ENCODE measurements around the gene TCOF1. TPM values are rescaled to one million over a fixed set of nuclear protein-coding genes. Genes with fewer than 3 reads are reported as not detected.

TCOF1 gene
- polyA plus RNA-seq, 1 donor (not counting 4 experiments of a cell fraction or from before 2014, with no cell fraction given) = 13.6 TPM

- H4K20me1 ChIP-seq (ENCODE audit: control insufficient read depth, extremely low read depth, insufficient read depth, low read length) = no peaks in the 10 kb centered on the region
- dilution Hi-C loops (cut with MboI; ENCODE audit: extremely low pct_ligation_motif_present, low sequenced_read_pairs) = no loop called here
These were observed 47.6 kb upstream of the TCOF1 start for GRCh38 chr5:150309886-150310239.

DNA sequence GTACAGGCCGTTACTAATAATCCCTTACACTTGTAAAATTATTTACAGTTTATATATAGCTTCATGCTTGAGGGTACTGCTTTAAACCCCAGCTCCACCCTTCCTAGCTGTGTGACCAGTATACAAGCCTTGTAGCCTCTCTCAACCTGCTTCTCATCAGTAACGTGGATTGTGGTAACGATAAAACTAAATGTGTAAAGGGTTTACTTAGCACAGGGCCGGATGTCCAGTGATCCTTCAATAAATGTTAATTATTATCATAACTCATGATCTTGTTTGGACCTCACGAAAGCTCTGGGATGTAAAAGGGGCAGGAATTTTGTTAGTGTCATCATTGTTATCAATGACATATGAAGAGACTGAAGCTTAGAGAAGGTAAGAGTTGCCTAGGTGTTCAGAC, 47.3 kb upstream of the TCOF1 start:
- Histone ChIP-seq H3K27me3 (ENCODE audit: control insufficient read depth, extremely low read depth, insufficient read depth, low read length) (no peaks in the 10 kb centered on the region), H3K4me2 (ENCODE audit: control insufficient read depth, extremely low read depth, insufficient read depth, low read depth, low read length) (no peak overlapping the region), H3K79me2 (ENCODE audit: control insufficient read depth, insufficient read depth, low read length) (no peaks in the 10 kb centered on the region), H2AFZ (ENCODE audit: control insufficient read depth, low read length) (no peak overlapping the region), H3K9ac (ENCODE audit: control insufficient read depth, extremely low read depth, insufficient read depth, low read length) (no peak overlapping the region), H3K9me1 (ENCODE audit: control insufficient read depth, extremely low read depth, insufficient read depth, low read length) (no peaks in the 10 kb centered on the region), H4K20me1 (ENCODE audit: control insufficient read depth, extremely low read depth, insufficient read depth, low read length) (no peaks in the 10 kb centered on the region), H3K4me3 (ENCODE audit: control insufficient read depth in 2 of 3, extremely low read depth in 1 of 3, insufficient read depth in 2 of 3, low read depth in 1 of 3, low read length in 3 of 3) (no peak overlapping the region), H3K36me3 (ENCODE audit: control insufficient read depth in 2 of 2, extremely low read depth in 1 of 2, insufficient read depth in 2 of 2, low read length in 2 of 2) (no peaks in the 10 kb centered on the region), H3K9me3 (ENCODE audit: control insufficient read depth, low read depth, low read length) (no peaks in the 10 kb centered on the region), H3K27ac (ENCODE audit: control insufficient read depth, insufficient read depth, low read length) (no peak overlapping the region), H3K4me1 (ENCODE audit: control insufficient read depth, extremely low read depth, insufficient read depth, low read length) (no peaks in the 10 kb centered on the region)
- no peak for TF ChIP-seq EZH2 (IDR thresholded peaks at IDR 0.05; ENCODE audit: low read length)
- TF ChIP-seq CTCF (optimal IDR thresholded peaks at IDR 0.05 in 1 of 3, IDR thresholded peaks at IDR 0.05 in 1 of 3, conservative IDR thresholded peaks at IDR 0.05 in 1 of 3; ENCODE audit: extremely low read depth in 1 of 3, insufficient read depth in 2 of 3, low read length in 3 of 3) = no peak
- DNase-seq (ENCODE audit: low read depth, low spot score) = no peak
- dilution Hi-C loops (cut with MboI; ENCODE audit: extremely low pct_ligation_motif_present, low sequenced_read_pairs) = no loop called here
- FAIRE-seq = no peak

More at GRCh38 chr5:150309886-150310239, 47.6 kb upstream of the TCOF1 start:
- Histone ChIP-seq H3K36me3 (ENCODE audit: control insufficient read depth in 2 of 2, extremely low read depth in 1 of 2, insufficient read depth in 2 of 2, low read length in 2 of 2) (no peaks in the 10 kb centered on the region), H3K9me1 (ENCODE audit: control insufficient read depth, extremely low read depth, insufficient read depth, low read length) (no peaks in the 10 kb centered on the region), H2AFZ (ENCODE audit: control insufficient read depth, low read length) (no peak overlapping the region), H3K4me1 (ENCODE audit: control insufficient read depth, extremely low read depth, insufficient read depth, low read length) (no peaks in the 10 kb centered on the region), H3K79me2 (ENCODE audit: control insufficient read depth, insufficient read depth, low read length) (no peaks in the 10 kb centered on the region), H3K9me3 (ENCODE audit: control insufficient read depth, low read depth, low read length) (no peaks in the 10 kb centered on the region), H3K4me2 (ENCODE audit: control insufficient read depth, extremely low read depth, insufficient read depth, low read depth, low read length) (no peak overlapping the region), H3K4me3 (ENCODE audit: control insufficient read depth in 2 of 3, extremely low read depth in 1 of 3, insufficient read depth in 2 of 3, low read depth in 1 of 3, low read length in 3 of 3) (no peak overlapping the region), H3K27me3 (ENCODE audit: control insufficient read depth, extremely low read depth, insufficient read depth, low read length) (no peaks in the 10 kb centered on the region), H3K27ac (ENCODE audit: control insufficient read depth, insufficient read depth, low read length) (no peak overlapping the region), H3K9ac (ENCODE audit: control insufficient read depth, extremely low read depth, insufficient read depth, low read length) (no peak overlapping the region)
- FAIRE-seq (no peak), DNase-seq (ENCODE audit: low read depth, low spot score) (no peak)
- TF ChIP-seq EZH2 (IDR thresholded peaks at IDR 0.05; ENCODE audit: low read length) (no peak), CTCF (optimal IDR thresholded peaks at IDR 0.05 in 1 of 3, IDR thresholded peaks at IDR 0.05 in 1 of 3, conservative IDR thresholded peaks at IDR 0.05 in 1 of 3; ENCODE audit: extremely low read depth in 1 of 3, insufficient read depth in 2 of 3, low read length in 3 of 3) (no peak)

Data from keratinocyte (primary cell).